ENCODE data around the gene EHD1.

GRCh38 chr11:64903291-64903833, 24.9 kb upstream of the EHD1 start:
- TF ChIP-seq POLR2A (IDR thresholded peaks at IDR 0.05; ENCODE audit: low read depth, low read length) = no peak
- TF ChIP-seq, protein P1, sequence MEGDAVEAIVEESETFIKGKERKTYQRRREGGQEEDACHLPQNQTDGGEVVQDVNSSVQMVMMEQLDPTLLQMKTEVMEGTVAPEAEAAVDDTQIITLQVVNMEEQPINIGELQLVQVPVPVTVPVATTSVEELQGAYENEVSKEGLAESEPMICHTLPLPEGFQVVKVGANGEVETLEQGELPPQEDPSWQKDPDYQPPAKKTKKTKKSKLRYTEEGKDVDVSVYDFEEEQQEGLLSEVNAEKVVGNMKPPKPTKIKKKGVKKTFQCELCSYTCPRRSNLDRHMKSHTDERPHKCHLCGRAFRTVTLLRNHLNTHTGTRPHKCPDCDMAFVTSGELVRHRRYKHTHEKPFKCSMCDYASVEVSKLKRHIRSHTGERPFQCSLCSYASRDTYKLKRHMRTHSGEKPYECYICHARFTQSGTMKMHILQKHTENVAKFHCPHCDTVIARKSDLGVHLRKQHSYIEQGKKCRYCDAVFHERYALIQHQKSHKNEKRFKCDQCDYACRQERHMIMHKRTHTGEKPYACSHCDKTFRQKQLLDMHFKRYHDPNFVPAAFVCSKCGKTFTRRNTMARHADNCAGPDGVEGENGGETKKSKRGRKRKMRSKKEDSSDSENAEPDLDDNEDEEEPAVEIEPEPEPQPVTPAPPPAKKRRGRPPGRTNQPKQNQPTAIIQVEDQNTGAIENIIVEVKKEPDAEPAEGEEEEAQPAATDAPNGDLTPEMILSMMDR (conservative IDR thresholded peaks at IDR 0.05; ENCODE audit: low read depth, low read length) = no peak
- TF ChIP-seq, protein P2, sequence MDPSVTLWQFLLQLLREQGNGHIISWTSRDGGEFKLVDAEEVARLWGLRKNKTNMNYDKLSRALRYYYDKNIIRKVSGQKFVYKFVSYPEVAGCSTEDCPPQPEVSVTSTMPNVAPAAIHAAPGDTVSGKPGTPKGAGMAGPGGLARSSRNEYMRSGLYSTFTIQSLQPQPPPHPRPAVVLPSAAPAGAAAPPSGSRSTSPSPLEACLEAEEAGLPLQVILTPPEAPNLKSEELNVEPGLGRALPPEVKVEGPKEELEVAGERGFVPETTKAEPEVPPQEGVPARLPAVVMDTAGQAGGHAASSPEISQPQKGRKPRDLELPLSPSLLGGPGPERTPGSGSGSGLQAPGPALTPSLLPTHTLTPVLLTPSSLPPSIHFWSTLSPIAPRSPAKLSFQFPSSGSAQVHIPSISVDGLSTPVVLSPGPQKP (IDR thresholded peaks at IDR 0.05; ENCODE audit: borderline replicate concordance, low read depth, low read length) = no peak
- TF ChIP-seq, protein P3, sequence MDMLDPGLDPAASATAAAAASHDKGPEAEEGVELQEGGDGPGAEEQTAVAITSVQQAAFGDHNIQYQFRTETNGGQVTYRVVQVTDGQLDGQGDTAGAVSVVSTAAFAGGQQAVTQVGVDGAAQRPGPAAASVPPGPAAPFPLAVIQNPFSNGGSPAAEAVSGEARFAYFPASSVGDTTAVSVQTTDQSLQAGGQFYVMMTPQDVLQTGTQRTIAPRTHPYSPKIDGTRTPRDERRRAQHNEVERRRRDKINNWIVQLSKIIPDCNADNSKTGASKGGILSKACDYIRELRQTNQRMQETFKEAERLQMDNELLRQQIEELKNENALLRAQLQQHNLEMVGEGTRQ (IDR thresholded peaks at IDR 0.05; ENCODE audit: low read depth, low read length) = no peak
- no peak for TF ChIP-seq MXI1 (IDR thresholded peaks at IDR 0.05; ENCODE audit: borderline replicate concordance, low read depth, low read length)
- TF ChIP-seq CEBPB (IDR thresholded peaks at IDR 0.05; ENCODE audit: low read depth, low read length) = no peak
- no peak for TF ChIP-seq FOS (IDR thresholded peaks at IDR 0.05; ENCODE audit: low read depth, low read length)
- TF ChIP-seq RAD21 (IDR thresholded peaks at IDR 0.05; ENCODE audit: low read length) = no peak
- TF ChIP-seq MAZ (IDR thresholded peaks at IDR 0.05; ENCODE audit: borderline replicate concordance, low read depth, low read length) = no peak
- no peak for TF ChIP-seq MAFK (IDR thresholded peaks at IDR 0.05; ENCODE audit: low read depth, low read length)
- TF ChIP-seq BHLHE40 (IDR thresholded peaks at IDR 0.05; ENCODE audit: low read depth, low read length) = no peak
- no peak for TF ChIP-seq RFX5 (IDR thresholded peaks at IDR 0.05; ENCODE audit: low read depth, low read length)
- no peak for TF ChIP-seq SMC3 (IDR thresholded peaks at IDR 0.05; ENCODE audit: low read depth, low read length)
- no peak for TF ChIP-seq CHD1 (IDR thresholded peaks at IDR 0.05; ENCODE audit: low read depth, low read length)

Data from IMR-90 (cell line).